Activated CD8-positive, alpha-beta memory T cell treated with anti-CD3 and anti-CD28 coated beads for 4 hours (primary cell): ENCODE data around the gene ODF2L.
"Not testable (repeated sequence)": the region's sequence is repeated elsewhere in the genome, so short reads cannot be mapped to it uniquely, and the experiment has no call there.

Source experiments
- DNase-seq, 2 donors: peaks; one replicate each; pipeline ENCODE4 v3.0.0-alpha.2; 2020; ENCODE audit warnings: low read depth in 2 of 2

The ODF2L gene

DNA sequence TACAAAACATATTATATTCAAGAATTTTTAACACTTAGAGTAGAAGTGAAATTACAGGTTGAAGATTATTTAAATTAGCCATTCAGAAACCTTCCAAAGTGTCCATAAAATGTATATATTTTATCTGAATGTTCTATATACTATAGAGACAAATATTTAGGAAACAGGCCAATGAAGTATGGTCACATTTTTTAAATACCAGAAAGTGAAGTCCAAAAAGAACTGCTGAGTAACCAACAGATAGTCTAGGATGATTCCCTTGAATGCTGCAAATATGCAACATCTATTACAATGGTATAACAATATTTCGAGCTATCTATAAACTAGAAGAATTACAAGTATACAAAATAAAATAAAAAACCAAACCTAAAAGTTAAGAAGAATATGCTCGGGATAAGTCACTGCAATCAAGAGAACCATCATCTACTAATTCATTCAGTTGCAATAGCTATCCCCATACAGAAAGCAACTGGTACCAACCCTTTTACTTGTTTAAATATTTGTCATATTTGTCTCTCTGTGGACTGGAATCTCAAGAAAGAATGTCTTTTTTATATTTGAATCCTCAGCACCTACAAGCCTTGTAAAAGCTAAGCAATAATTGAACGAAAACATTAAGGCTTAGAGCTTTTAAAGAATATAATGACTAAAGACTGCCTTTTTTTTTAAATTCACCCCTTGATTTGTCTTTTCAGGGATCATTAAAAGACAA is 8.1 kb downstream of the ODF2L start:
- DNase-seq: no peak

- DNase-seq: no peak
These were observed 13.2 kb downstream of the ODF2L start for GRCh38 chr1:86382878-86383277.

- DNase-seq: no peak
These were observed 14.9 kb downstream of the ODF2L start for GRCh38 chr1:86381223-86381622.

DNA sequence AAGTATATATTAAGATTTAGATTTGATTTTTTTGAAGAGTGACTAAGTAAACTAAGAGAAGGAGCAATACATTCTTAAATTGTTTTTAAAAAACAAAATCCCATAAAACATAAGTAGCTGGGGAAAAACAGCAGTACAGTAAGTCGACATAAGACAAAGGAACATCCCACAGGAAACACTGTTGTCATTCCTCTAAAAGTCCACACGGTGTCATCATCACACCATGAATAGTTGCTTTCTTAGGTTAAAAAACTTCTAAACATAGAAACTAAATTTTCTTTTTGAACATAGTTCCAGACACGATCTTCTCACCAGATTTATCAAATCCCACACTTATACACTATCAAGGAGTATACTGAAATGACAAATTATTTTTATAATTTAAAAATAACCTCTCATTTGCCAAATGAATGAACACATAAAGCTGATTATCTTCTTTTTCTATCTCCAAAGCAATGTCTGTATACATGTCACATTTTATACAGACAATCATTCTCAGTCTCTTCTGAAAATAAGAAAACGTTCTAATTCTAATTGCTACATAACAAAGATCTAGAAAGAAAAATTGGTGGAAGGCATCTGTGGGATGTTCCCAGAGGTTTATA is 15.8 kb downstream of the ODF2L start:
- no peak for DNase-seq

GRCh38 chr1:86378813-86379212 is 17.3 kb downstream of the ODF2L start:
- no peak for DNase-seq

DNA sequence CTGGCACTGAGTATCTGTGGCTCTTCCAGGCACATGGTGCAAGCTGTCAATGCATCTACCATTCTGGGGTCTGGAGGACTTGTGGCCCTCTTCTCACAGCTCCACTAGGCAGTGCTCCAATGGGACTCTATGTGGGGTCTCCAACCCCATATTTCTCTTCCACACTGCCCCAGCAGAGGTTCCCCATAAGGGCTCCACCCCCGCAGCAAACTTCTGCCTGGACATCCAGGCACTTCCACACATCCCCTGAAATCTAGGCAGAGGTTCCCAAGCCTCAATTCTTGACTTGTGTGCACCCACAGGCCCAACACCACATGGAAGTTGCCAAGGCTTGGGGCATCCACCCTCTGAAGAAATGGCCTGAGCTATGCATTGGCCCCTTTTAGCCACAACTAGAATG is 18.8 kb downstream of the ODF2L start:
- DNase-seq: no peak

DNA sequence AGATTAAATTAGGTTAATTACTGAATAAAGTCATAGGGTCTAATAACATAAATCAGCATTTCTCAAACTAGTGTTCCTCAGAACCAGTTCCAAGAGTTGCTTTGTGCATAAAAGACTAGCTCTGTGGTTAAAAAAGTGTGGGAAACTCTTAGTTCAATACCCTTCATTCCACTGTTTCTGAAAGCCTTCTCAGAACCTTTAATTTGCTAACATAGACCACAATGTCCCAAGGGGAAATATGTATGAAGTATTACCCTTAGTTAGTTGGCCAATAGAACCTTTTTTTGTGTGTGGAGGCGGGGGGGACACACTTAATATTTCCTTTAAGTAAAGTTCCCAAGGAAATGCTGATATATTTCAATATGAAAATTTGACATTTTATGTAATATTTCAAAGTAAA is 20.4 kb downstream of the ODF2L start:
- DNase-seq: no peak

DNA sequence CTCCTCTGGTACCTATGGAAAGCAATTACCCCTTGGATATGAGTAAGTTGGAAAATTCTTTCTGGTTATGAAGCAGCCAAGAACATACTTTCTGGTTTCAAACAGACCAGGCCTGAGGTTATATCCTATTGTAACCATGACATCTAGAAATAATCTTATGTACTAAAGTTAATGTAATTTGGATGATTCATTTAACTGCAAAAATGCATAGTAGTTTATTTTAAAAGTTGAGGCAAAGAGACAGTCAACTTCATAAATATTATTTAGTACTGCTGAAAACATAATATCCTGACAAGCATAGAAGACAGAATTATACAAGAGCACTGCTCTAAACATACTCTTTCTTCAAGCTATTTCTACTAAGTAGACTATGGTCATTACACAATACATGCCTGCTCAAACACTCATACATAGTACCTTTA is 25.5 kb downstream of the ODF2L start:
- DNase-seq: no peak

GRCh38 chr1:86365896-86366295 is 30.2 kb downstream of the ODF2L start:
- DNase-seq: no peak

DNA sequence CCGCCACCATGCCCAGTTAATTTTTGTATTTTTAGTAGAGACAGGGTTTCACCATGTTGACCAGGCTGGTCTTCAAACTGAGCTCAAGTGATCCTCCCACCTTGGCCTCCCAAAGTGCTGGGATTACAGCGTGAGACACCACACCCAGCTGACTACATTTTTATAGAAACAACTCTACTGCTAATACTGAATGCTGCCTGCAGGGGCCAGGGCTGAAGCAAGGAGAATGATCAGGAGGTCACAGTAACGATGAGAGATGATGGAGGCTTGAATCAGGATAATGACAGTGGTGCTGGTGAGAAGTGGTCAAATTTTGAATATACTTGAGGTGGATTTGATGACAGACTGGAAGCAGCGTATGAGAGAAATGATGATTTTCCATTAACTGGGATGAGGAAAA is 33.3 kb downstream of the ODF2L start:
- DNase-seq: no peak

DNA sequence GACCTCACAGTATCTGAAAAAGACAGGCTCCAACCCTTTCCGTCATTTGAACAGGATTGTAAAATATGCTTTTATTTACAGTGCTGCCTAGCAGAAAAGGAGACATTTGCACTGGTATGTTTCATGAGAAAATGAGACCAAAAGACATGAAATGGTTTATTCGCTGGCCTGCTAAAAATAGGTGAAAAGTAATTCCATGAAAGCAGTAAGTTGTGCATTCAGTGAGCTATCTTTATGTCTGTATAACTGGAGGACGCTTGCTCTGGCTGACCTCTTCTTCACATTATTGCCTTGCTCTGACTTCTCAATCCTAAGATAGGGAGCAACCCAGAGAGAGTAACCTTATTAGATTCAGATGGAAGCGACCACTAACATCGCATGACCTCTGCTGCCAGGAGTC is 38.3 kb downstream of the ODF2L start:
- no peak for DNase-seq

DNA sequence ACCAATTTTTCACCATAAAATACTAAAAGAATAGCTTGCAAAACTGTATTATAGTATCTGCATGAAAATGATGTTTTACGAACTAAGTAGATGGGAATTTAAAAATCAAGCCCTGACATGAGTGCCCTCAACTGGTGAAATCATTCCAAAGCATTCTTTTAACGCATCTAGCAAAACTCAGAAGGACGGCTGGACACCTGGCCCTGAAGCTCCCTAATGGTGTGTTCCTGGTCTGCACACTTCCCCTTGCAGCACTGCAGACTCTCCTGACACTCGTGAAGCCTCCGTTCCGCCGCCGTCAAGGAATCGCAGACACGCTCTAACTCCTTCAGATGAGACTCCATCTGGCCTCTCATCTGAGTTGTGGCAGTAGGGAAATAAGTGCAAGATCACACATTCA is 39.9 kb downstream of the ODF2L start:
- DNase-seq: no peak

- DNase-seq: no peak
These were observed 44.0 kb downstream of the ODF2L start for GRCh38 chr1:86352086-86352485.

DNA sequence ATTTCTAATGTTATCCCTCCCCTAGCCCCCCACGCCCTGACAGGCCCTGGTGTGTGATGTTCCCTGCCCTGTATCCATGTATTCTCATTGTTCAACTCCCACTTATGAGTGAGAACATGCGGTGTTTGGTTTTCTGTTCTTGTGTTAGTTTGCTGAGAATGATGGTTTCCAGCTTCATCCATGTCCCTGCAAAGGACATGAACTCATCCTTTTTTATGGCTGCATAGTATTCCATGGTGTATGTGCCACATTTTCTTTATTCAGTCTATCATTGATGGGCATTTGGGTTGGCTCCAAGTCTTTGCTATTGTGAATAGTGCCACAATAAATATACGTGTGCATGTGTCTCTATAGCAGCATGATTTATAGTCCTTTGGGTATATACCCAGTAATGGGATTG is 45.9 kb downstream of the ODF2L start:
- not testable (repeated sequence) for DNase-seq

- no peak for DNase-seq
These were observed 49.7 kb downstream of the ODF2L start for GRCh38 chr1:86346388-86346787.

DNA sequence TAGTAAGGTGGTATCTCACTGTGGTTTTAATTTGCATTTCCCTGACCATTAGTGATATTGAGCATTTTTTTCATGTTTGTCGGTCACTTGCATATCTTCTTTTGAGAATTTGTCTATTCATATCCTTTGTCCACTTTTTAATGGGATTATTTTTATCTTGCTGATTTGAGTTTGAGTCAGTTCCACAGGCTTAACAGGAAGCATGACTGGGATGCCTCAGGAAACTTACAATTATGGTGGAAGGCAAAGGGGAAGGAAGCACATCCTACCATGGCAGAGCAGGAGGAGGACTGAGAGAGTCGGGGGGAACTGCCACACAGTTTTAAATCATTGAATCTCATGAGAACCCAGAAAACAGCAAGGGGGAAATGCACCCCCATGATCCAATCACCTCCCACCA is 51.1 kb downstream of the ODF2L start:
- DNase-seq: no peak

- DNase-seq: no peak
These were observed 56.2 kb downstream of the ODF2L start for GRCh38 chr1:86339906-86340305.

DNA sequence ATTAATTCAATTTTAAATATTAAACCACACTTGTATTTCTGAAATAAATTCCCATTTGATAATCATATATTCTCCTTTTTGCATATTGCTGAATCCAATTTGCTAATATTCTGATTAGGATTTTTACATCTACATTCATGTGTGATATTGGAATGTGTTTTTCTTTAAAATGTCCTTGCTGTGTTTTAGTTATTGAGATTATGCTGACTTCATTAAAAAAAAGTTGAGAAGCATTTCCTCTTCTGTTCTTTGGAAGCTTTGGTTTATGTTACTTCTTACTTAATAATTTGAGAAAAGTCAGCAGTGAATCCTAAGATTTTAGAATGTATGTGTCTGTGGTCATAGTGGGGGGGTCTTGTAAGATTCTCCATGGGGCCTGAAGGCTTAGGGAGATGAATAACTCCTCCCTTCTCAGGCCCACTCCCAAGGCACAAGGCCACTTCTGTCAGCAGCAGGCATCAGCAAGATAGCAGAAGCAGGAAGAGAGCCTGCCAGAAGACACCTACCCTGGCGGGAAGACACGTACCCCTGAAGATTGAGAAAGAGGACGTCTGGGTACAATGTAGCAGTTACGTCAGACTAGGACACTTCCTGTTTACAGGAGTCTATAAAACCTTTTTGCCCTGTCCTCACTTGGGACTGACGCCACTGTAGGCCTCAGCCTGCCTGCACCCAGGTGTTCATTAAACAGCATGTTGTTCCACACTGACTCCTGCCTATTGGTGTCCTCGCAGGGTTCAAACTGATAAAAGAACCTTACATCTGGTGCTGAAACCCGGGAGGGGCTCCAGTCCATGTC is 56.9 kb downstream of the ODF2L start:
- no peak for DNase-seq

GRCh38 chr1:86335916-86336315 is 60.2 kb downstream of the ODF2L start:
- DNase-seq: no peak

DNA sequence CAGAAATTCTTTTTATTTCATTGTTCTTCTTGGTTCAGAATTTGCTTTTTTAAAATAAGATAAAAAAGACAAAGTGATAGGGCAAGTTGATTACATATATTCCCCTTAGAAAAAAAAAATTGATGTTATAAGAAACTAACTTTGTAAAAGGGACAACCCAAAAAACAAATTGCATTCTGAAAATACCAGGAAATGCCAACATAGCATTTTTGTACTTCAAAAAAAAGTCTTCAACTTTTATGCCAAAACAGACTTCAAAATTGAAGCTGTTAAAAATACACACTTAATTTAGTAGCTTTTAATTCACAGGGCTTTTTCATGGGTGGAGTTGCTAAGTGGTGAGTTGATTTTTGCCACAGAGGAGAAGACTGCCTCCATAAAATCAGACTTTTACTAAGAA is 70.9 kb downstream of the ODF2L start:
- no peak for DNase-seq

- no peak for DNase-seq
These were observed 71.8 kb downstream of the ODF2L start for GRCh38 chr1:86324130-86324822.

DNA sequence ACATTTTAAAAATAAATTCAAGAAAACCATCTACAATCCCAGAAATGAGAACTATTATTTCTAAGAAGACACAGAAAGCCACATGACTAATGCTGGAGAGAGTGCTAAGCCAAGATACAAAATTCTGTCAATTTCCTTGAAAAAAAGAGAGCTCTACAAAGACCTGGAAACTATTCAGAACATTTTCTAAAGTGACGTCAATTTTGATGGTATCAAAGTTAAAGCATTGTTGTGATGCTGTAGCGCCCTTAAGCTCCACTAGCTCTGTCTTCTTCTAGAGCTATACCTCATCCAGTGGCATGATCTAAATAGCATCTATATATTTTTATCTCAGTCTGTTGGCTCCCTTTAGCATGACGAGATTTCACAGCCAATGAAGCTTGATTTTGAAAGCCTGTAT is 73.9 kb downstream of the ODF2L start:
- no peak for DNase-seq
